Activated CD4-positive, alpha-beta memory T cell treated with anti-CD3 and anti-CD28 coated beads for 36 hours (primary cell): ENCODE data around the gene SYP. TPM values are rescaled to one million over a fixed set of nuclear protein-coding genes. Genes with fewer than 3 reads are reported as not detected.
A peak's percentile ranks its signal among the peaks of the same experiment; 100 is the strongest.

Experiments
- CTCF ChIA-PET: fragments of 350-600 bp; sonication (Branson Sonifier 250); formaldehyde crosslinking; loops from one replicate; lab custom pipeline; 2021; ENCODE audit warnings: antibody characterized with exemption, inconsistent platforms; lab: Charles Lee
- POLR2A ChIA-PET: fragments of 350-600 bp; sonication (Branson Sonifier 250); formaldehyde crosslinking; loops from one replicate; lab custom pipeline; 2021; ENCODE audit warnings: antibody characterized with exemption; lab: Charles Lee
- DNase-seq: peaks from one replicate; pipeline ENCODE4 v3.0.0-alpha.2; 2020
- H3K27ac Mint-ChIP-seq: one replicate; pipeline ENCODE4 v1.8.0; 2021; ENCODE audit warnings: mixed read lengths
- H3K27me3 Mint-ChIP-seq: one replicate; pipeline ENCODE4 v1.8.0; 2021; ENCODE audit warnings: mixed read lengths
- H3K36me3 Mint-ChIP-seq: one replicate; pipeline ENCODE4 v1.8.0; 2021; ENCODE audit warnings: mixed read lengths
- H3K4me1 Mint-ChIP-seq: one replicate; pipeline ENCODE4 v1.8.0; 2021; ENCODE audit warnings: low read depth, mixed read lengths
- H3K4me3 Mint-ChIP-seq: one replicate; pipeline ENCODE4 v1.8.0; 2021; ENCODE audit warnings: mild to moderate bottlenecking, mixed read lengths
- H3K9me3 Mint-ChIP-seq: one replicate; pipeline ENCODE4 v1.8.0; 2021; ENCODE audit warnings: mixed read lengths
- intact Hi-C: fragments of 100-400 bp; cut with micrococcal nuclease; formaldehyde crosslinking; loops from one replicate; pipeline ENCODE4 v1.15.1; 2023
- total RNA-seq, 2 experiments: library from RNA; stranded (reverse); gene quantifications; one replicate each; pipeline ENCODE4 v1.2.3, GENCODE V29; 2021

SYP gene
- total RNA-seq = 1 to 10 TPM; 5.3 to 5.4 TPM

DNA sequence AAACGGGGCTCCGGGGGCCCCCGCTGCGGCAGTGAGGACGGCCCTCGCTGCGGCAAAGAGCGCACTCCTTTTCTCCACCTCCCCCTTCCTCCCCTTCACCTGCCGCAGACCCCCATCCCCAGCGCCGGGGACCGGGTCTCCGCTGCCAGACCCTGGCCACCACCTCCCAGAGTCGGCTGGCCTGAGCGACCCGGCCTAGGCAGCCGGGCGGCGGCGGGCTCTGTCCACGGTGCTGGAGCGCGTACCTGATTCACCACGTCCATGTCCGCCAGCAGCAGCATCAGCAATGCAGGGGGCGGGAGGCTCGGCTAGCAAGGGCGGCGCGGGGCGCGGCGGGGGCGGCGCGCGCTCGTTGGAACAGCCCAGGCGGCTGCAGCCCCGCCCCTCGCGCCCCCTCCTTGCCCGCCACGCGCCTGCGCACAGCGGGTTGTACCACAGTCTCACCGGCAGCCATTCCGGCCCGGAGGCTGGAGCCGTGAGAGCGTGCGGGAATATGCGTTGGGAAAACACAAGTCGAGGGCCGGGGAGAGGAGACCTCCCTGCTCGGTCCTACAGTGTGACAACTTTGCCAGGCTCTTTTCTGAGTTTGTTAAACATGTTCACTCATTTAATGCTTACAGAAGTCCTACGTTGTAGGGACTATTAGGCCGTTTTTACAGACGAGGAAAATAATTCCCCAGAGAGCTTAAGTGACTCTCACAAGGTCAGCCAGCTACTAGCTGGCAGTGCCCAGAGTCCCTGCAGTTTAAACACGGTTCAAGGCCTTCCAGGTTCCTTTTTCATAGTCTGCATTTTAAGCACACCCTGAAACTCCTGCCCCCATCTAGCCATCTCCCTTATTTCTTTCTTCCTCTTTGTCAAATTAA, at the start of gene SYP:
SYP (minus strand) TSS at position 288 of the 866 bp plus-strand sequence; CDS start at position 281, 7 bp downstream.
- Mint-ChIP-seq H3K27ac (peak within 1 kb of the TSS; percentile 33), H3K27me3 (no peaks in the 10 kb centered on the region), H3K4me3 (peak within 1 kb of the TSS; percentile 51), H3K36me3 (no peaks in the 10 kb centered on the region), H3K4me1 (peaks cover 18% of the 10 kb centered on the region), H3K9me3 (no peaks in the 10 kb centered on the region)
- intact Hi-C loops = loop anchor here (2.0 to 10.0 kb wide), 2 partner anchors 69 to 245 kb away; partner anchors contain the start of genes OTUD5 and PPP1R3F
- POLR2A ChIA-PET = no interaction called here
- peak; percentile 92 for DNase-seq
- CTCF ChIA-PET = no interaction called here

- no peak overlapping the region for H3K4me3 Mint-ChIP-seq
- DNase-seq = no peak
- H3K4me1 Mint-ChIP-seq = peaks cover 3% of the 10 kb centered on the region
- peaks cover 12% of the 10 kb centered on the region for H3K36me3 Mint-ChIP-seq
- POLR2A ChIA-PET = no interaction called here
- H3K27ac Mint-ChIP-seq = no peak overlapping the region
- intact Hi-C loops = no loop called here
- H3K27me3 Mint-ChIP-seq = no peaks in the 10 kb centered on the region
- CTCF ChIA-PET = no interaction called here
- no peaks in the 10 kb centered on the region for H3K9me3 Mint-ChIP-seq
These were observed 49.6 kb upstream of the SYP start for GRCh38 chrX:49249616-49250015.

DNA sequence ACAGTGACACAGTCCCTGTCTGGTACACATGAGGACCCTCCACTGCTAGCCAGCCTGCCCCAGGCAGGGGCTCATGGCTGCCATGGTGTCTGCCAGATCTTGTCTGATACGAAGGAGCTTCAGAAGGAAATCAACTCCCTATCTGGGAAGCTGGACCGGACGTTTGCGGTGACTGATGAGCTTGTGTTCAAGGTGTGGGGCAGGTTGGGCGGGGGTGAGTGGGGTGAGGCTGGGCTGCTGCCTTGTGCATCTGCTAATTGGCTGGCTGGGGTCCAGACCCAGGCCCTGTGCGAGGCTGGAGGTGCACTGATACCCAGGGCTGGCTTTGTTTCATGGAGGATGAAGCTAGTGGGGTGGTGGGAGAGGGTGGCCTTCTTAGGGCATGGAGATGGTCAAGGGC, 49.1 kb upstream of the SYP start:
- Mint-ChIP-seq H3K4me3 (no peak overlapping the region), H3K9me3 (no peaks in the 10 kb centered on the region), H3K36me3 (peaks cover 13% of the 10 kb centered on the region), H3K4me1 (peaks cover 3% of the 10 kb centered on the region), H3K27ac (no peak overlapping the region), H3K27me3 (no peaks in the 10 kb centered on the region)
- ChIA-PET CTCF (no interaction called here), POLR2A (no interaction called here)
- DNase-seq = no peak
- intact Hi-C loops = no loop called here

- no peak overlapping the region for H3K4me3 Mint-ChIP-seq
- H3K36me3 Mint-ChIP-seq = peaks cover 14% of the 10 kb centered on the region
- DNase-seq = no peak
- POLR2A ChIA-PET = no interaction called here
- H3K27ac Mint-ChIP-seq = no peak overlapping the region
- intact Hi-C loops = no loop called here
- CTCF ChIA-PET = no interaction called here
- H3K27me3 Mint-ChIP-seq = no peaks in the 10 kb centered on the region
- H3K4me1 Mint-ChIP-seq = peaks cover 3% of the 10 kb centered on the region
- no peaks in the 10 kb centered on the region for H3K9me3 Mint-ChIP-seq
These were observed 48.2 kb upstream of the SYP start for GRCh38 chrX:49247916-49248811.

DNA sequence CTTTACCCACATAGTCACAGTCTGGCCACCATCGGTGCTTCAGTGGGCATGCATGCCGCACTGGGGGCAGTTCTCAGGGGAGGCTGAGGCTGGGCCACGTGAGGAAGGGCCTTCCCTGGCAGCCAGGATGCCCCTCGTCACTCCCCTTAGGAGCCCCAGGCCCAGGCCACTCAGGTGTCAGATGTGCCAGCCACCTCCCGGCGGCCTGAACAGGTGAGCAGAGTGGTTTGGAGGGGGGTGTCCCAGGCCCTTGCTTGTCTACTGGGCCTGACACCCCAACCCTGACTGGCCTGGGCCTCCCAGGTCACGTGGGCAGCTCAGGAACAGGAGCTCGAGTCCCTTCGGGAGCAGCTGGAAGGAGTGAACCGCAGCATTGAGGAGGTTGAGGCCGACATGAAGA, 47.4 kb upstream of the SYP start:
- Mint-ChIP-seq H3K36me3 (peaks cover 14% of the 10 kb centered on the region), H3K27ac (no peak overlapping the region), H3K27me3 (no peaks in the 10 kb centered on the region), H3K4me3 (no peak overlapping the region), H3K9me3 (no peaks in the 10 kb centered on the region), H3K4me1 (peaks cover 3% of the 10 kb centered on the region)
- POLR2A ChIA-PET = no interaction called here
- no peak for DNase-seq
- CTCF ChIA-PET = no interaction called here
- intact Hi-C loops = no loop called here

DNA sequence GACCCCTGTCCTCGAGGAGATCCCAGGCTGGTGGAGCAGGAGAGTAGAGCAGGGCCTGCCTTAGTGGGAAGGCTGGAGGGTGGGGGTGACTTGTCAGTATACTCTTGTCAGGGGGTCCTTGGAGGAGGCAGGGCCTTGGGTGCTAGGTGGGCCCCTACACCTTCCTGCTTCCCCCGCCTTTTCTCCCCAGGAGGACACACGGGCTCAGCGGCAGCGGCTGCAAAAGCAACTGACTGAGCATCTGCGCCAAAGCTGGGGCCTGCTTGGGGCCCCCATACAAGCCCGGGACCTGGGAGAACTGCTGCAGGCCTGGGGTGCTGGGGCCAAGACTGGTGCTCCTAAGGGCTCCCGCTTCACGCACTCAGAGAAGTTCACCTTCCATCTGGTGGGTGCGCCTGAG, 46.5 kb upstream of the SYP start:
- Mint-ChIP-seq H3K9me3 (no peaks in the 10 kb centered on the region), H3K27ac (no peak overlapping the region)
- POLR2A ChIA-PET = no interaction called here

GRCh38 chrX:49244207-49244606, 44.2 kb upstream of the SYP start:
- Mint-ChIP-seq H3K4me3 (no peak overlapping the region), H3K27me3 (no peaks in the 10 kb centered on the region), H3K36me3 (peaks cover 9% of the 10 kb centered on the region), H3K9me3 (no peaks in the 10 kb centered on the region), H3K27ac (no peak overlapping the region), H3K4me1 (peaks cover 3% of the 10 kb centered on the region)
- ChIA-PET POLR2A (no interaction called here), CTCF (no interaction called here)
- DNase-seq = no peak
- intact Hi-C loops = no loop called here

More for the DNA sequence above, 46.5 kb upstream of the SYP start:
- H3K4me1 Mint-ChIP-seq = peaks cover 3% of the 10 kb centered on the region
- no peak overlapping the region for H3K4me3 Mint-ChIP-seq
- DNase-seq = no peak
- CTCF ChIA-PET = no interaction called here
- peaks cover 14% of the 10 kb centered on the region for H3K36me3 Mint-ChIP-seq
- intact Hi-C loops = no loop called here
- no peaks in the 10 kb centered on the region for H3K27me3 Mint-ChIP-seq

DNA sequence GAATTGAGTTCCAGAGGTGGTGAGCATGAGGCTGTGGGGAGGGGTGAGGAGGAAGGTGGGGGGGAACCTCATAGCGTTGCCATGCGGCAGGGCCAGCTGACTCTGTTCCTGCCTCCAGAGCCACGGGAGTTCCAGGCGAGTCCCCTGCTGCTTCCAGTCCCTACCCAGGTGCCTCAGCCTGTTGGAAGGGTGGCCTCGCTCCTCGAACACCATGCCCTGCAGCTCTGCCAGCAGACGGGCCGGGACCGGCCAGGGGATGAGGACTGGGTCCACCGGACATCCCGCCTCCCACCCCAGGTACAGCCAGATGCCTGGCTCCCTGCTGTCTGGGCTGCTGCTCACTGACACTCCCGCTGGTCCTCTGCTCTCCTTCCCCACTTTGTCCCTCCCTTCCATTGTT, 43.2 kb upstream of the SYP start:
- ChIA-PET POLR2A (no interaction called here), CTCF (no interaction called here)
- no peaks in the 10 kb centered on the region for H3K27me3 Mint-ChIP-seq
- peaks cover 8% of the 10 kb centered on the region for H3K36me3 Mint-ChIP-seq
- intact Hi-C loops = no loop called here
- H3K4me1 Mint-ChIP-seq = peaks cover 5% of the 10 kb centered on the region
- DNase-seq = no peak
- H3K27ac Mint-ChIP-seq = no peak overlapping the region
- no peaks in the 10 kb centered on the region for H3K9me3 Mint-ChIP-seq
- no peak overlapping the region for H3K4me3 Mint-ChIP-seq

GRCh38 chrX:49242545-49243066, 42.6 kb upstream of the SYP start:
- DNase-seq = no peak
- H3K9me3 Mint-ChIP-seq = no peaks in the 10 kb centered on the region
- CTCF ChIA-PET = no interaction called here
- H3K36me3 Mint-ChIP-seq = peaks cover 7% of the 10 kb centered on the region
- H3K4me3 Mint-ChIP-seq = no peak overlapping the region
- no peak overlapping the region for H3K27ac Mint-ChIP-seq
- H3K4me1 Mint-ChIP-seq = peaks cover 5% of the 10 kb centered on the region
- POLR2A ChIA-PET = no interaction called here
- H3K27me3 Mint-ChIP-seq = no peaks in the 10 kb centered on the region
- intact Hi-C loops = no loop called here

DNA sequence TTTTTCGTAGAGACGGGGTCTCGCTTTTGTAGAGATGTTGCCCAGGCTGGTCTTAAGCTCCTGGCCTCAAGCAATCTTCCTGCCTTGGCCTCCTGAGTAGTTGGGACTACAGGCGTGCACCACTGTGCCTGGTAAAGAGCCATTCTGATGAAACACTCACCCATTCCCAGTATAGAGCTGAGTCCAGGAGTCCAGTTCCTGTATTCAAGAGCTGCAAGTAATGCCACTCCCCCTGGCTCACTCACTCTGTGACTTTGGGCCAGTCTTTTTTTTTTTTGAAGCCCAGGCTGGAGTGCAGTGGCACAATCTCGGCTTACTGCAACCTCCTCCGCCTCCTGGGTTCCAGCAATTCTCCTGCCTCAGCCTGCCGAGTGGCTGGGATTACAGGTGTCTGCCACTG, 38.7 kb upstream of the SYP start:
- intact Hi-C loops = no loop called here
- POLR2A ChIA-PET = no interaction called here
- Mint-ChIP-seq H3K9me3 (no peaks in the 10 kb centered on the region), H3K27ac (no peak overlapping the region), H3K27me3 (no peaks in the 10 kb centered on the region), H3K36me3 (peaks cover 8% of the 10 kb centered on the region), H3K4me3 (no peak overlapping the region), H3K4me1 (peaks cover 22% of the 10 kb centered on the region)
- no peak for DNase-seq
- CTCF ChIA-PET = interaction anchor here (1.0 kb wide), 1 partner anchor 46 kb away, joined by 3 read pairs; no protein-coding TSS in a partner anchor

- CTCF ChIA-PET = no interaction called here
- POLR2A ChIA-PET = no interaction called here
- intact Hi-C loops = no loop called here
These were observed 37.1 kb upstream of the SYP start for GRCh38 chrX:49237060-49237459.

DNA sequence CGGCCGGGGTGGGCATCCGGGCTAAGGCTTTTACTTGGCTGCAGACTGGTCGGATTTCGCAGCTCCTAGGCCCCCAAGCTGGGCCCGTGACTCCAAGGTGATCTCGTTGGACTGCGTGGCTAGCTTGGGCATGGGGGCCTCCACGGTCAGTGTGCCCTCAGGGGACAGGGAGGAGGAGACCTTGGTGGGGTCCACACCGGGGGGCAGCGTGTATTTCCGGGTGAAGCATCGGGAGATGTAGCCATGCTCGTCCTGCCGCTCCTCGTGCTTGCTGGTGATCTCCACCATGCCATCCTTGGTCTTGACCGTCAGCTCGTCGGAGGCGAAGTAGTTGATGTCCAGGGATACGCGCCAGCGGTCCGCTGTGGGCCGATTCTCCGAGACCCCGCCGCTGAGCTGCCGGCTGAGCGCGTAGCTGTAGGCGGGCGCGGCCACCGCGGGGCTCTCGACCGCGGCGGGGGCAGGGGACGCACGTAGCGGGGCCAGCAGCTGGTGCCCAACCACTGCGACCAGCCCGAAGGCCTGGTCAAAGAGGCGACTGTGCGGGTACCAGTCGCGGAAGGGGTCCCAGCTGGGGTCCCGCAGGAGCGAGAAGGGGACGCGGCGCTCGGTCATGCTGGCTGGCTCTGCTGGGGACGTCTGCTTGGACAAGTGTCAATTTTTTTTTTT, 34.0 kb upstream of the SYP start:
- POLR2A ChIA-PET = no interaction called here
- Mint-ChIP-seq H3K4me3 (no peak overlapping the region), H3K27me3 (no peaks in the 10 kb centered on the region), H3K27ac (no peak overlapping the region), H3K36me3 (peaks cover 4% of the 10 kb centered on the region), H3K9me3 (no peaks in the 10 kb centered on the region), H3K4me1 (peaks cover 29% of the 10 kb centered on the region)
- CTCF ChIA-PET = no interaction called here
- no peak for DNase-seq
- intact Hi-C loops = no loop called here

More at GRCh38 chrX:49237060-49237459, 37.1 kb upstream of the SYP start:
- no peaks in the 10 kb centered on the region for H3K9me3 Mint-ChIP-seq
- no peak for DNase-seq
- peak overlapping the region; percentile 48 for H3K4me3 Mint-ChIP-seq
- H3K27me3 Mint-ChIP-seq = no peaks in the 10 kb centered on the region
- peaks cover 22% of the 10 kb centered on the region for H3K4me1 Mint-ChIP-seq
- H3K36me3 Mint-ChIP-seq = peaks cover 8% of the 10 kb centered on the region
- peak overlapping the region; percentile 49 for H3K27ac Mint-ChIP-seq
